ENCODE results near the gene SLC22A12.

- no peak for TF ChIP-seq CTCF (IDR thresholded peaks at IDR 0.05; ENCODE audit: insufficient read depth, low read depth, low read length)
- no peak for TF ChIP-seq EZH2 (IDR thresholded peaks at IDR 0.05; ENCODE audit: insufficient read depth, low read length)
These were observed 27.1 kb upstream of the SLC22A12 start for GRCh38 chr11:64563966-64564365.
